HG03354 (cell line): ENCODE results near the gene PTGES3.
A peak's percentile ranks its signal among the peaks of the same experiment; 100 is the strongest.
"Not testable (repeated sequence)": the region's sequence is repeated elsewhere in the genome, so short reads cannot be mapped to it uniquely, and the experiment has no call there.

Source experiments
- ATAC-seq: cut with Tn5 transposase; IDR thresholded peaks from one replicate; pipeline ENCODE4 v1.9.1; 2021; ENCODE audit warnings: mild to moderate bottlenecking; ENCODE audit not compliant: unreplicated experiment, poor library complexity, severe bottlenecking

PTGES3 gene

GRCh38 chr12:56661560-56661959, 26.5 kb downstream of the PTGES3 start:
- no peak for ATAC-seq

GRCh38 chr12:56658921-56659320, 29.2 kb downstream of the PTGES3 start:
- ATAC-seq: no peak

GRCh38 chr12:56657416-56658379, 30.4 kb downstream of the PTGES3 start:
- ATAC-seq: no peak

- ATAC-seq: not testable (repeated sequence)
Measured at GRCh38 chr12:56653781-56654180, 34.3 kb downstream of the PTGES3 start.

GRCh38 chr12:56648023-56648422, 40.1 kb downstream of the PTGES3 start:
- ATAC-seq: not testable (repeated sequence)

GRCh38 chr12:56645717-56646446, 42.2 kb downstream of the PTGES3 start, which contains the start of gene ATP5F1B:
Gene ATP5F1B, minus strand, starts transcription at chr12:56645984. Its CDS starts 21 bp downstream, at chr12:56645963.
- peak; percentile 99 for ATAC-seq

GRCh38 chr12:56645201-56645716, 42.8 kb downstream of the PTGES3 start:
- ATAC-seq: no peak

- no peak for ATAC-seq
Measured at GRCh38 chr12:56644654-56645053, 43.4 kb downstream of the PTGES3 start.

- ATAC-seq: no peak
Measured at GRCh38 chr12:56641219-56641618, 46.9 kb downstream of the PTGES3 start.

GRCh38 chr12:56637621-56638020, 50.5 kb downstream of the PTGES3 start:
- no peak for ATAC-seq

- ATAC-seq: peak; percentile 63
Measured at GRCh38 chr12:56636675-56637540, 51.2 kb downstream of the PTGES3 start.

- peak; percentile 44 for ATAC-seq
Measured at GRCh38 chr12:56635806-56636674, 52.0 kb downstream of the PTGES3 start.

GRCh38 chr12:56634837-56635791, 53.0 kb downstream of the PTGES3 start:
- peak; percentile 36 for ATAC-seq

GRCh38 chr12:56634242-56634836, 53.7 kb downstream of the PTGES3 start:
- ATAC-seq: no peak

GRCh38 chr12:56633468-56634241, 54.4 kb downstream of the PTGES3 start:
- no peak for ATAC-seq

- no peak for ATAC-seq
Measured at GRCh38 chr12:56632701-56633467, 55.2 kb downstream of the PTGES3 start.
